Kidney (tissue), 14 donors: ENCODE results near the gene LURAP1L. TPM values are rescaled to one million over a fixed set of nuclear protein-coding genes. Genes with fewer than 3 reads are reported as not detected.

Source experiments
- DNase-seq, 5 donors: peaks; one replicate each; pipeline ENCODE4 v3.0.0-alpha.2; 2013 to 2020
- FAIRE-seq: peaks from 2 replicates; lab custom pipeline; 2012; peaks lifted over from hg19 to GRCh38; lab: Jason Lieb, UNC
- H3K27ac ChIP-seq, 2 donors: one replicate each; pipeline ENCODE4 v1.7.0; 2013; ENCODE audit warnings: low read depth in 2 of 2, low read length in 2 of 2, inconsistent platforms in 1 of 2
- H3K27me3 ChIP-seq: one replicate; pipeline ENCODE4 v1.7.1; 2013; ENCODE audit warnings: low read length, inconsistent platforms; ENCODE audit not compliant: control insufficient read depth, insufficient read depth
- H3K36me3 ChIP-seq, 3 donors: one replicate each; pipeline versions ENCODE4 v1.7.0 to v1.7.1; 2013; ENCODE audit warnings: low read length in 3 of 3, control low read depth in 1 of 3, inconsistent platforms in 1 of 3; ENCODE audit not compliant: insufficient read depth in 3 of 3, control insufficient read depth in 2 of 3
- H3K4me1 ChIP-seq, 3 donors: one replicate each; pipeline versions ENCODE4 v1.7.0 to v1.7.1; 2013; ENCODE audit warnings: low read length in 3 of 3, inconsistent platforms in 1 of 3, low read depth in 1 of 3; ENCODE audit not compliant: control insufficient read depth in 2 of 3, insufficient read depth in 2 of 3
- H3K4me3 ChIP-seq, 3 donors: one replicate each; pipeline versions ENCODE4 v1.7.0 to v1.8.1; 2013; ENCODE audit warnings: low read length in 3 of 3, control low read depth in 1 of 3, inconsistent platforms in 1 of 3
- H3K9ac ChIP-seq, 3 donors: one replicate each; pipeline versions ENCODE4 v1.7.0 to v1.7.1; 2013; ENCODE audit warnings: low read length in 3 of 3, control low read depth in 1 of 3, inconsistent platforms in 1 of 3
- H3K9me3 ChIP-seq, 3 donors: one replicate each; pipeline versions ENCODE4 v1.7.0 to v1.7.1; 2013; ENCODE audit warnings: low read length in 3 of 3, control low read depth in 1 of 3, inconsistent platforms in 1 of 3; ENCODE audit not compliant: control insufficient read depth in 2 of 3, insufficient read depth in 1 of 3
- CTCF ChIP-seq: IDR thresholded peaks from 3 replicates; pipeline ENCODE4 v1.5.1; 2012; ENCODE audit warnings: mild to moderate bottlenecking, moderate library complexity, borderline replicate concordance; ENCODE audit not compliant: insufficient read depth; ENCODE audit errors: extremely low read depth
- intact Hi-C: fragments of 100-400 bp; cut with DNase I; formaldehyde crosslinking; loops from one replicate; pipeline ENCODE4 v1.11.1; 2022
- polyA plus RNA-seq: library from polyadenylated mRNA; stranded (reverse); fragments of 350-450 nt; fragmentation: Illumina TruSeq; extraction: RNeasy Lipid Tissue Mini Kit (QIAGEN cat#74804); gene quantifications from one replicate; pipeline ENCODE4 v1.2.3, GENCODE V29; 2014; ENCODE audit warnings: low read depth, low replicate concordance; ENCODE audit not compliant: insufficient read depth
- total RNA-seq: library from RNA; stranded (reverse); fragmentation: NEBNext Ultra II Directional; extraction: Animal tissue kit (Norgen Biotek cat#: 25700); gene quantifications from one replicate; pipeline ENCODE4 v1.2.1, GENCODE V29; 2021
- donor health status: control.
- donor health status: control.
- donor health status: control.
- donor health status: control.
- donor health status: control.
- donor health status: DM: yes; HTN: yes; CAD: no.
- donor health status: Normal renal cell carcinoma (clear cell type).

The LURAP1L gene
- total and polyA plus RNA-seq, 2 donors from 2014 or later = 3.8 to 11.1 TPM

GRCh38 chr9:12785260-12785770, 10.5 kb downstream of the LURAP1L start:
- no peak for FAIRE-seq
- H3K27ac ChIP-seq = no peak overlapping the region
- H3K27me3 ChIP-seq = no peaks in the 10 kb centered on the region
- H3K36me3 ChIP-seq = no peaks in the 10 kb centered on the region
- intact Hi-C loops = no loop called here
- no peak for TF ChIP-seq CTCF
- DNase-seq = peak; percentile 17 to 65 (median 48)
- H3K4me3 ChIP-seq = no peak overlapping the region
- no peak overlapping the region for H3K9ac ChIP-seq
- H3K4me1 ChIP-seq = no peaks in the 10 kb centered on the region
- H3K9me3 ChIP-seq = peaks cover 0 to 7% (median 0%) of the 10 kb centered on the region in 3 donors

- no peak for FAIRE-seq
- intact Hi-C loops = no loop called here
Measured at GRCh38 chr9:12785941-12786340, 11.1 kb downstream of the LURAP1L start.

GRCh38 chr9:12790001-12790400, 15.2 kb downstream of the LURAP1L start:
- Histone ChIP-seq H3K4me1 (no peaks in the 10 kb centered on the region), H3K9ac (no peak overlapping the region), H3K9me3 (no peaks in the 10 kb centered on the region), H3K4me3 (no peak overlapping the region), H3K27ac (no peak overlapping the region), H3K27me3 (no peaks in the 10 kb centered on the region), H3K36me3 (no peaks in the 10 kb centered on the region)
- TF ChIP-seq CTCF = no peak
- DNase-seq (no peak), FAIRE-seq (no peak)
- intact Hi-C loops = no loop called here

More at GRCh38 chr9:12785941-12786340, 11.1 kb downstream of the LURAP1L start:
- Histone ChIP-seq H3K27me3 (no peaks in the 10 kb centered on the region), H3K9me3 (peaks cover 0 to 7% (median 0%) of the 10 kb centered on the region in 3 donors), H3K4me3 (no peak overlapping the region), H3K4me1 (no peaks in the 10 kb centered on the region), H3K36me3 (no peaks in the 10 kb centered on the region), H3K9ac (no peak overlapping the region), H3K27ac (no peak overlapping the region)
- DNase-seq = no peak
- no peak for TF ChIP-seq CTCF

GRCh38 chr9:12790883-12791282, 16.1 kb downstream of the LURAP1L start:
- TF ChIP-seq CTCF = no peak
- H3K27ac ChIP-seq = no peak overlapping the region
- H3K9ac ChIP-seq = no peak overlapping the region
- no peak for DNase-seq
- no peaks in the 10 kb centered on the region for H3K27me3 ChIP-seq
- H3K9me3 ChIP-seq = no peaks in the 10 kb centered on the region
- intact Hi-C loops = no loop called here
- FAIRE-seq = no peak
- H3K36me3 ChIP-seq = no peaks in the 10 kb centered on the region
- peaks cover 0 to 3% (median 0%) of the 10 kb centered on the region in 3 donors for H3K4me1 ChIP-seq
- no peak overlapping the region for H3K4me3 ChIP-seq
